K562 (cell line): ENCODE data around the gene PLAAT5. TPM values are rescaled to one million over a fixed set of nuclear protein-coding genes. Genes with fewer than 3 reads are reported as not detected.

Experiments
- ATAC-seq: fragments of 200-7000 bp; cut with Tn5 transposase; 3 replicates; pipeline ENCODE4 v1.9.1; 2020; ENCODE audit warnings: moderate library complexity
- BruUV-seq: library from RNA; stranded (reverse); fragments of 400-500 nt; replicated peaks from 2 replicates; lab custom pipeline; 2021; lab: Mats Ljungman, UMichigan
- CTCF ChIA-PET: fragments of 300-600 bp; formaldehyde crosslinking; extraction: SDS; loops from one replicate; lab custom pipeline; 2021; ENCODE audit warnings: low intra/inter-chr PET ratio; lab: Yijun Ruan, JAX
- POLR2A ChIA-PET: fragments of 300-600, 350-650 bp; sonication (Branson Sonifier 250); formaldehyde crosslinking; extraction: SDS; loops from one replicate; lab custom pipeline; 2021; ENCODE audit warnings: antibody characterized with exemption, inconsistent platforms; lab: Yijun Ruan, JAX
- DNase-seq, 4 experiments: peaks; one replicate each; pipeline versions ENCODE4 v3.0.0 to v3.0.0-alpha.2; 2011 to 2018; ENCODE audit warnings: low spot score in 3 of 4, mixed read lengths in 3 of 4; ENCODE audit errors: extremely low read depth in 1 of 4
- FAIRE-seq: peaks from 2 replicates; lab custom pipeline; 2011; peaks lifted over from hg19 to GRCh38; lab: Jason Lieb, UNC
- H2AFZ ChIP-seq: 2 replicates; pipeline ENCODE4 v1.6.0; 2011; ENCODE audit warnings: low read depth, low read length, control low read depth, inconsistent platforms
- H3K27ac ChIP-seq: fragments of 200-600 bp; 3 replicates; pipeline ENCODE4 v1.8.0; 2011; ENCODE audit warnings: low read depth, mild to moderate bottlenecking, control low read depth, inconsistent platforms, low read length, moderate library complexity, mixed read lengths; ENCODE audit errors: extremely low read depth
- H3K27me3 ChIP-seq, 2 experiments: fragments of 300-600 bp in 1 of 2; 2 replicates in 1 of 2; 3 replicates in 1 of 2; pipeline versions ENCODE4 v1.6.0 to v1.8.0; 2011; ENCODE audit warnings: inconsistent platforms in 2 of 2, low read length in 2 of 2, mild to moderate bottlenecking in 1 of 2, mixed read lengths in 1 of 2, moderate library complexity in 1 of 2; ENCODE audit not compliant: control insufficient read depth in 2 of 2, insufficient read depth in 2 of 2
- H3K36me3 ChIP-seq: fragments of 300-600 bp; 3 replicates; pipeline ENCODE4 v1.8.0; 2011; ENCODE audit warnings: mild to moderate bottlenecking, low read length, inconsistent platforms; ENCODE audit not compliant: control insufficient read depth, insufficient read depth
- H3K4me1 ChIP-seq, 2 experiments: fragments of 200-600 bp in 1 of 2; replicated peaks in 1 of 2; 2 replicates in 1 of 2; 3 replicates in 1 of 2; pipeline versions ENCODE4 v1.5.1 to v1.8.0; 2011; ENCODE audit warnings: inconsistent platforms in 2 of 2, low read length in 2 of 2, mild to moderate bottlenecking in 1 of 2, mixed read lengths in 1 of 2, moderate library complexity in 1 of 2; ENCODE audit not compliant: control insufficient read depth in 2 of 2, insufficient read depth in 2 of 2
- H3K4me2 ChIP-seq: 2 replicates; pipeline ENCODE4 v1.6.1; 2011; ENCODE audit warnings: low read length, control low read depth, inconsistent platforms, mixed read lengths; ENCODE audit not compliant: insufficient read depth
- H3K4me3 ChIP-seq: fragments of 200-600 bp; sonication (generic), shearing (Covaris generic); 2 replicates; pipeline ENCODE4 v1.5.1; 2016; ENCODE audit warnings: control low read depth, inconsistent platforms
- H3K79me2 ChIP-seq: fragments of 200-600 bp; 3 replicates; pipeline ENCODE4 v1.8.0; 2011; ENCODE audit warnings: low read length, inconsistent platforms; ENCODE audit not compliant: control insufficient read depth, insufficient read depth
- H3K9ac ChIP-seq, 2 experiments: 2 replicates each; pipeline versions ENCODE4 v1.6.0 to v1.6.1; 2011; ENCODE audit warnings: low read depth in 2 of 2, low read length in 2 of 2, control low read depth in 1 of 2, inconsistent platforms in 1 of 2, mild to moderate bottlenecking in 1 of 2, mixed read lengths in 1 of 2; ENCODE audit not compliant: insufficient read depth in 1 of 2
- H3K9me1 ChIP-seq: one replicate; pipeline ENCODE4 v1.6.0; 2011; ENCODE audit warnings: inconsistent platforms, mild to moderate bottlenecking, low read length, moderate library complexity; ENCODE audit not compliant: control insufficient read depth, insufficient read depth
- H3K9me3 ChIP-seq: replicated peaks from 2 replicates; pipeline ENCODE4 v1.5.1; 2011; ENCODE audit warnings: low read depth, low read length, inconsistent platforms; ENCODE audit not compliant: control insufficient read depth, insufficient read depth
- H4K20me1 ChIP-seq: replicated peaks from 2 replicates; pipeline ENCODE4 v1.6.1; 2011; ENCODE audit warnings: low read length, inconsistent platforms, mixed read lengths; ENCODE audit not compliant: control insufficient read depth, insufficient read depth
- DDX20 ChIP-seq: fragments of 450-650 bp; IDR thresholded peaks from 2 replicates; pipeline ENCODE4 v1.6.1; 2016; ENCODE audit warnings: missing genetic modification characterization, low read depth, mild to moderate bottlenecking, missing compliant biosample characterization, moderate library complexity
- L3MBTL2 ChIP-seq: fragments of 450-650 bp; IDR thresholded peaks from 2 replicates; pipeline ENCODE4 v1.6.1; 2016; ENCODE audit warnings: mild to moderate bottlenecking, moderate library complexity
- NFATC3 ChIP-seq: fragments of 450-650 bp; IDR thresholded peaks from 2 replicates; pipeline ENCODE4 v1.6.1; 2017; ENCODE audit warnings: mild to moderate bottlenecking
- PHB ChIP-seq: fragments of 250-450 bp; sonication (Bioruptor Pico); IDR thresholded peaks from 2 replicates; pipeline ENCODE4 v1.5.0; 2021
- ZBTB8A ChIP-seq: fragments of 450-650 bp; IDR thresholded peaks from 2 replicates; pipeline ENCODE4 v1.6.1; 2018; ENCODE audit warnings: mild to moderate bottlenecking, moderate library complexity; ENCODE audit not compliant: partially characterized antibody
- ZNF124 ChIP-seq: sonication (generic); formaldehyde crosslinking; IDR thresholded peaks from 2 replicates; pipeline ENCODE4 v1.8.1; 2022; ENCODE audit warnings: missing genetic modification reagents
- ZNF561 ChIP-seq: fragments of 450-650 bp; formaldehyde crosslinking; conservative IDR thresholded peaks from 2 replicates; pipeline ENCODE4 v1.4.0; 2020; ENCODE audit warnings: mild to moderate bottlenecking, moderate library complexity
- WGBS: fragments of 100-300 bp; shearing (Covaris generic); methylation state at CpG from one replicate; pipeline ENCODE4 v1.1.6; 2016; ENCODE audit warnings: low coverage, mixed read lengths; ENCODE audit not compliant: insufficient coverage; ENCODE audit errors: missing lambda C conversion rate; 5-methylcytosine and 5-hydroxymethylcytosine counted together
- in situ Hi-C: fragments of 300-500 bp; cut with MboI; formaldehyde crosslinking; loops from 4 replicates; pipeline ENCODE4 v1.15.0; 2018; ENCODE audit warnings: inconsistent platforms, mixed read lengths
- intact Hi-C: fragments of 100-400 bp; cut with micrococcal nuclease; formaldehyde crosslinking; loops from 2 replicates; pipeline ENCODE4 v1.14.2; 2022
- polyA plus RNA-seq, 8 experiments: library from polyadenylated mRNA; depleted of rRNA in 4 of 8; stranded (reverse) in 5 of 8; unstranded in 3 of 8; fragments of >200 nt; fragmentation: Nextera tagmentation in 2 of 8; fragmentation: Illumina TruSeq in 1 of 8; extraction: Ambion mirVana in 2 of 8; extraction: Trizol in 1 of 8; gene quantifications; 2 replicates each; pipeline versions ENCODE4 v1.2.1 to v1.2.3, GENCODE V29; 2011 to 2014; ENCODE audit warnings: inconsistent platforms in 1 of 8, missing spikeins in 1 of 8
- total RNA-seq, 7 experiments: library from RNA; depleted of rRNA in 6 of 7; stranded (reverse); fragments of >200 nt in 6 of 7; fragmentation: Illumina TruSeq in 2 of 7; extraction: Trizol in 2 of 7; gene quantifications; 2 replicates each; pipeline versions ENCODE4 v1.2.1 to v1.2.3, GENCODE V29; 2011 to 2021; ENCODE audit warnings: low replicate concordance in 1 of 7
- TF ChIP-seq, protein P1 (sequence below): fragments of 200-800 bp; sonication (Bioruptor generic); IDR thresholded peaks from 2 replicates; pipeline ENCODE4 v1.6.1; 2016; ENCODE audit warnings: missing genetic modification characterization, missing compliant biosample characterization
- TF ChIP-seq, protein P2 (sequence below): fragments of 250-450 bp; sonication (Bioruptor Pico); IDR thresholded peaks from 2 replicates; pipeline ENCODE4 v1.4.0; 2020

The PLAAT5 gene
- total and polyA plus RNA-seq, 9 of the 15 experiments (the other 6 are each of a cell fraction or from before 2014, with no cell fraction given) = not detected

DNA sequence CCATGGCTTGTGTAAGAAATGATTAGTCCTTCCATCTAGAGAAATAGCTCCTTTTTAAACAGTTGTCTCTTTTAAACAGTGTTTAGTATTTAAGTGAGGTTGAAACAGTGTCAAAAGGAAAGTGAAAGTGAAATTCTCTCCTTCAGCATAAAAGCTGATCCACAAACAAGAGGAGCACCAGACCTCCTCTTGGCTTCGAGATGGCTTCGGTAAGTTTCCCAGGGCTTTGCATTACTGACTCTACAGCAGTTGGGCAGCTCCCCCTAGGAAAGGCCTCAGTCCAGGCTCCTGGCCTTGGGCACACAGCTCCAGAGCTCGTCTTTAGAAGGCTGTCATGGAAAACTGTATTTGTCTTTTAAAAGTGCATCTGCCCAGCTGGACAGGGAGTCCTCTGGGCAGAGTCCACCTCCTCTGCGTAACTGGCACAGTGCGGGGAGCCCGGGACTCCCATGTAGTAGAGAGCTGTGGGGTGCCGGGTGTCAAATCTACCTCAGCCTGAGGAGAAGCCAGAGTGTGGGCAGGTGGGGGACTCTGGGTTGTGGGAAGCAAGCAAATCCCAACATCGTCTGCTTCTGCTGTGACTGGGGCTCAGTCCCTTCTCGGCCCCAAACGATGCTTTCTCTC, 45.8 kb upstream of the PLAAT5 start, which contains the start of gene PLAAT4 (continued):
- TF ChIP-seq, protein P1, sequence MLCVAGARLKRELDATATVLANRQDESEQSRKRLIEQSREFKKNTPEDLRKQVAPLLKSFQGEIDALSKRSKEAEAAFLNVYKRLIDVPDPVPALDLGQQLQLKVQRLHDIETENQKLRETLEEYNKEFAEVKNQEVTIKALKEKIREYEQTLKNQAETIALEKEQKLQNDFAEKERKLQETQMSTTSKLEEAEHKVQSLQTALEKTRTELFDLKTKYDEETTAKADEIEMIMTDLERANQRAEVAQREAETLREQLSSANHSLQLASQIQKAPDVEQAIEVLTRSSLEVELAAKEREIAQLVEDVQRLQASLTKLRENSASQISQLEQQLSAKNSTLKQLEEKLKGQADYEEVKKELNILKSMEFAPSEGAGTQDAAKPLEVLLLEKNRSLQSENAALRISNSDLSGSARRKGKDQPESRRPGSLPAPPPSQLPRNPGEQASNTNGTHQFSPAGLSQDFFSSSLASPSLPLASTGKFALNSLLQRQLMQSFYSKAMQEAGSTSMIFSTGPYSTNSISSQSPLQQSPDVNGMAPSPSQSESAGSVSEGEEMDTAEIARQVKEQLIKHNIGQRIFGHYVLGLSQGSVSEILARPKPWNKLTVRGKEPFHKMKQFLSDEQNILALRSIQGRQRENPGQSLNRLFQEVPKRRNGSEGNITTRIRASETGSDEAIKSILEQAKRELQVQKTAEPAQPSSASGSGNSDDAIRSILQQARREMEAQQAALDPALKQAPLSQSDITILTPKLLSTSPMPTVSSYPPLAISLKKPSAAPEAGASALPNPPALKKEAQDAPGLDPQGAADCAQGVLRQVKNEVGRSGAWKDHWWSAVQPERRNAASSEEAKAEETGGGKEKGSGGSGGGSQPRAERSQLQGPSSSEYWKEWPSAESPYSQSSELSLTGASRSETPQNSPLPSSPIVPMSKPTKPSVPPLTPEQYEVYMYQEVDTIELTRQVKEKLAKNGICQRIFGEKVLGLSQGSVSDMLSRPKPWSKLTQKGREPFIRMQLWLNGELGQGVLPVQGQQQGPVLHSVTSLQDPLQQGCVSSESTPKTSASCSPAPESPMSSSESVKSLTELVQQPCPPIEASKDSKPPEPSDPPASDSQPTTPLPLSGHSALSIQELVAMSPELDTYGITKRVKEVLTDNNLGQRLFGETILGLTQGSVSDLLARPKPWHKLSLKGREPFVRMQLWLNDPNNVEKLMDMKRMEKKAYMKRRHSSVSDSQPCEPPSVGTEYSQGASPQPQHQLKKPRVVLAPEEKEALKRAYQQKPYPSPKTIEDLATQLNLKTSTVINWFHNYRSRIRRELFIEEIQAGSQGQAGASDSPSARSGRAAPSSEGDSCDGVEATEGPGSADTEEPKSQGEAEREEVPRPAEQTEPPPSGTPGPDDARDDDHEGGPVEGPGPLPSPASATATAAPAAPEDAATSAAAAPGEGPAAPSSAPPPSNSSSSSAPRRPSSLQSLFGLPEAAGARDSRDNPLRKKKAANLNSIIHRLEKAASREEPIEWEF (CRISPR knock-in tag) = peak; percentile 39; the same call in 1 of the 2 replicates
- TF ChIP-seq PHB (CRISPR knock-in tag) (no peak), ZBTB8A (no peak), NFATC3 (no peak), L3MBTL2 (peak; percentile 60)

DNA sequence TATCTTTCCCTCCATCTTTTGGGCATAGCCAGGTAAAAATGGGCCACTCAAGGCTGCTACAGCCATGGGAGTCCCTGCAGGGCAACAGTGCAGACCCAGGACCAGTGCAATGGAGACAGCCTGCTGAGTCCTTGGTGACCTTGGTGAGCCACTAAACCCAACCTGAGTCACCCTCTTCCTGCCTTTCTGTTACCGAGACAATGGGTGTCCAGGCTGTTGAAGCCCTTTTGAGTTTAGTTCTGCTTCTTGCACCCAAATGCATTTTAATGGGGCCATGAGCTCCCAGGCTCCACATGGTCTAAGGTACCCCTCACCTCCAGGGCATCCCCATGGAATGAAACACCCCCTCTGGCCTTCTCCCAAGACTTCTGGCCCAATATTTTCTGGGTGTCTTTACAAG, 44.8 kb upstream of the PLAAT5 start:
- ChIA-PET CTCF (no interaction called here), POLR2A (interaction anchor here (0.9 kb wide), 1 partner anchor 18 kb away, joined by 3 read pairs; no protein-coding TSS in a partner anchor)
- H3K4me3 ChIP-seq = no peak overlapping the region
- H3K79me2 ChIP-seq = no peaks in the 10 kb centered on the region
- DNase-seq (peak in 3 of 4 experiments; percentile 11 to 38 (median 34)), FAIRE-seq (peak; percentile 40), ATAC-seq (no peak)
- H4K20me1 ChIP-seq = no peaks in the 10 kb centered on the region
- BruUV-seq = no TSS peak
- peak overlapping the region in 1 of 2 experiments; percentile 8; a peak in 1 of 4 replicates for H3K9ac ChIP-seq
- intact Hi-C loops (no loop called here), in situ Hi-C loops (no loop called here)
- peak overlapping the region; percentile 83 for H2AFZ ChIP-seq
- no peaks in the 10 kb centered on the region for H3K27me3 ChIP-seq
- H3K9me3 ChIP-seq = no peaks in the 10 kb centered on the region
- H3K9me1 ChIP-seq = no peaks in the 10 kb centered on the region
- H3K4me1 ChIP-seq = peaks cover 27 to 63% of the 10 kb centered on the region in 2 experiments
- 57% methylated on average over 1 of the region's 1 CpG for WGBS
- H3K27ac ChIP-seq = no peak overlapping the region
- H3K36me3 ChIP-seq = no peaks in the 10 kb centered on the region
- H3K4me2 ChIP-seq = no peak overlapping the region; the same call in 1 of the 2 replicates
- TF ChIP-seq ZNF124 (CRISPR knock-in tag) = no peak
- no peak for TF ChIP-seq DDX20
- TF ChIP-seq ZNF561 (CRISPR knock-in tag) = no peak
- TF ChIP-seq, protein P2, sequence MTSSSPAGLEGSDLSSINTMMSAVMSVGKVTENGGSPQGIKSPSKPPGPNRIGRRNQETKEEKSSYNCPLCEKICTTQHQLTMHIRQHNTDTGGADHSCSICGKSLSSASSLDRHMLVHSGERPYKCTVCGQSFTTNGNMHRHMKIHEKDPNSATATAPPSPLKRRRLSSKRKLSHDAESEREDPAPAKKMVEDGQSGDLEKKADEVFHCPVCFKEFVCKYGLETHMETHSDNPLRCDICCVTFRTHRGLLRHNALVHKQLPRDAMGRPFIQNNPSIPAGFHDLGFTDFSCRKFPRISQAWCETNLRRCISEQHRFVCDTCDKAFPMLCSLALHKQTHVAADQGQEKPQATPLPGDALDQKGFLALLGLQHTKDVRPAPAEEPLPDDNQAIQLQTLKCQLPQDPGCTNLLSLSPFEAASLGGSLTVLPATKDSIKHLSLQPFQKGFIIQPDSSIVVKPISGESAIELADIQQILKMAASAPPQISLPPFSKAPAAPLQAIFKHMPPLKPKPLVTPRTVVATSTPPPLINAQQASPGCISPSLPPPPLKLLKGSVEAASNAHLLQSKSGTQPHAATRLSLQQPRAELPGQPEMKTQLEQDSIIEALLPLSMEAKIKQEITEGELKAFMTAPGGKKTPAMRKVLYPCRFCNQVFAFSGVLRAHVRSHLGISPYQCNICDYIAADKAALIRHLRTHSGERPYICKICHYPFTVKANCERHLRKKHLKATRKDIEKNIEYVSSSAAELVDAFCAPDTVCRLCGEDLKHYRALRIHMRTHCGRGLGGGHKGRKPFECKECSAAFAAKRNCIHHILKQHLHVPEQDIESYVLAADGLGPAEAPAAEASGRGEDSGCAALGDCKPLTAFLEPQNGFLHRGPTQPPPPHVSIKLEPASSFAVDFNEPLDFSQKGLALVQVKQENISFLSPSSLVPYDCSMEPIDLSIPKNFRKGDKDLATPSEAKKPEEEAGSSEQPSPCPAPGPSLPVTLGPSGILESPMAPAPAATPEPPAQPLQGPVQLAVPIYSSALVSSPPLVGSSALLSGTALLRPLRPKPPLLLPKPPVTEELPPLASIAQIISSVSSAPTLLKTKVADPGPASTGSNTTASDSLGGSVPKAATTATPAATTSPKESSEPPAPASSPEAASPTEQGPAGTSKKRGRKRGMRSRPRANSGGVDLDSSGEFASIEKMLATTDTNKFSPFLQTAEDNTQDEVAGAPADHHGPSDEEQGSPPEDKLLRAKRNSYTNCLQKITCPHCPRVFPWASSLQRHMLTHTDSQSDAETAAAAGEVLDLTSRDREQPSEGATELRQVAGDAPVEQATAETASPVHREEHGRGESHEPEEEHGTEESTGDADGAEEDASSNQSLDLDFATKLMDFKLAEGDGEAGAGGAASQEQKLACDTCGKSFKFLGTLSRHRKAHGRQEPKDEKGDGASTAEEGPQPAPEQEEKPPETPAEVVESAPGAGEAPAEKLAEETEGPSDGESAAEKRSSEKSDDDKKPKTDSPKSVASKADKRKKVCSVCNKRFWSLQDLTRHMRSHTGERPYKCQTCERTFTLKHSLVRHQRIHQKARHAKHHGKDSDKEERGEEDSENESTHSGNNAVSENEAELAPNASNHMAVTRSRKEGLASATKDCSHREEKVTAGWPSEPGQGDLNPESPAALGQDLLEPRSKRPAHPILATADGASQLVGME (CRISPR knock-in tag) = no peak
